Liver (tissue), 9 donors: Measurements from ENCODE around the gene CAV2. TPM values are rescaled to one million over a fixed set of nuclear protein-coding genes. Genes with fewer than 3 reads are reported as not detected.

Experiments
- DNase-seq: peaks from one replicate; pipeline ENCODE4 v3.0.0-alpha.2; 2017; ENCODE audit warnings: low spot score
- H3K27ac ChIP-seq, 2 donors: one replicate each; pipeline ENCODE4 v1.7.0; 2013; ENCODE audit warnings: inconsistent platforms in 2 of 2, low read length in 2 of 2, control low read depth in 1 of 2, low read depth in 1 of 2, mild to moderate bottlenecking in 1 of 2
- H3K27me3 ChIP-seq, 4 donors: one replicate each; pipeline versions ENCODE4 v1.6.1 to v1.7.0; 2013; ENCODE audit warnings: low read length in 3 of 4, inconsistent platforms in 1 of 4, mild to moderate bottlenecking in 1 of 4, moderate library complexity in 1 of 4; ENCODE audit not compliant: control insufficient read depth in 4 of 4, insufficient read depth in 4 of 4
- H3K36me3 ChIP-seq, 4 donors: one replicate each; pipeline versions ENCODE4 v1.6.1 to v1.7.0; 2013; ENCODE audit warnings: low read length in 3 of 4, mild to moderate bottlenecking in 3 of 4, low read depth in 1 of 4, moderate library complexity in 1 of 4; ENCODE audit not compliant: control insufficient read depth in 4 of 4, insufficient read depth in 3 of 4
- H3K4me1 ChIP-seq, 4 donors: one replicate each; pipeline versions ENCODE4 v1.6.1 to v1.7.0; 2013; ENCODE audit warnings: low read length in 3 of 4, mild to moderate bottlenecking in 3 of 4, moderate library complexity in 1 of 4; ENCODE audit not compliant: control insufficient read depth in 4 of 4, insufficient read depth in 4 of 4
- H3K4me3 ChIP-seq, 3 donors: one replicate each; pipeline versions ENCODE4 v1.6.1 to v1.7.0; 2013; ENCODE audit warnings: low read length in 3 of 3, control low read depth in 1 of 3, low read depth in 1 of 3, mild to moderate bottlenecking in 1 of 3
- H3K9ac ChIP-seq, 2 donors: one replicate each; pipeline ENCODE4 v1.7.0; 2013; ENCODE audit warnings: low read length in 2 of 2, mild to moderate bottlenecking in 2 of 2, moderate library complexity in 2 of 2, control low read depth in 1 of 2, low read depth in 1 of 2
- H3K9me3 ChIP-seq, 4 donors: one replicate each; pipeline versions ENCODE4 v1.6.1 to v1.7.0; 2013; ENCODE audit warnings: low read length in 3 of 4; ENCODE audit not compliant: control insufficient read depth in 4 of 4
- ATF3 ChIP-seq: IDR thresholded peaks from 2 replicates; pipeline ENCODE4 v1.6.1; 2016; ENCODE audit warnings: antibody characterized with exemption
- CTCF ChIP-seq: fragments of 150-350 bp; IDR thresholded peaks from 2 replicates; pipeline ENCODE4 v1.5.1; 2017; ENCODE audit warnings: improper control_type of control experiment, low read depth, low read length; ENCODE audit not compliant: missing input control
- EGR1 ChIP-seq, 2 donors: IDR thresholded peaks; 2 replicates each; pipeline ENCODE4 v1.6.1; 2016 to 2018; ENCODE audit warnings: antibody characterized with exemption in 2 of 2, low read depth in 2 of 2
- FOXA2 ChIP-seq: IDR thresholded peaks from 2 replicates; pipeline ENCODE4 v1.6.1; 2016; ENCODE audit warnings: antibody characterized with exemption
- HNF4G ChIP-seq: IDR thresholded peaks from 2 replicates; pipeline ENCODE4 v1.6.1; 2016; ENCODE audit warnings: antibody characterized with exemption
- MAX ChIP-seq: IDR thresholded peaks from 2 replicates; pipeline ENCODE4 v1.6.1; 2016; ENCODE audit warnings: antibody characterized with exemption
- RXRA ChIP-seq, 2 donors: IDR thresholded peaks; 2 replicates each; pipeline ENCODE4 v1.6.1; 2017 to 2018; ENCODE audit warnings: antibody characterized with exemption in 2 of 2, mild to moderate bottlenecking in 1 of 2
- SP1 ChIP-seq: IDR thresholded peaks from 2 replicates; pipeline ENCODE4 v1.6.1; 2018; ENCODE audit warnings: antibody characterized with exemption, mild to moderate bottlenecking
- TAF1 ChIP-seq: conservative IDR thresholded peaks from 2 replicates; pipeline ENCODE4 v1.6.1; 2016; ENCODE audit warnings: antibody characterized with exemption, mild to moderate bottlenecking
- YY1 ChIP-seq: IDR thresholded peaks from 2 replicates; pipeline ENCODE4 v1.6.1; 2016; ENCODE audit warnings: antibody characterized with exemption, mild to moderate bottlenecking
- ZBTB33 ChIP-seq: IDR thresholded peaks from 2 replicates; pipeline ENCODE4 v1.6.1; 2016; ENCODE audit warnings: antibody characterized with exemption
- WGBS: extraction: QIAGEN DNeasy Blood & Tissue Kit; methylation state at CpG from one replicate; pipeline ENCODE4 v1.1.7; 2013; 5-methylcytosine and 5-hydroxymethylcytosine counted together
- polyA plus RNA-seq, 2 donors: library from polyadenylated mRNA; stranded (reverse) in 1 of 2; unstranded in 1 of 2; fragments of 200-250 nt in 1 of 2; fragments of >200 nt in 1 of 2; fragmentation: Nextera tagmentation in 1 of 2; extraction: Ambion mirVana in 1 of 2; gene quantifications; one replicate each; pipeline versions ENCODE4 v1.2.1 to v1.2.3, GENCODE V29; 2013 to 2015
- total RNA-seq, 2 donors: library from RNA; depleted of rRNA; stranded (reverse); fragments of >200 nt; gene quantifications; one replicate each; pipeline ENCODE4 v1.2.3, GENCODE V29; 2014
- donor health status: healthy.
- donor health status: healthy.
- donor health status: healthy.
- donor health status: healthy.
- donor health status: healthy.

CAV2 gene
- total and polyA plus RNA-seq, 4 donors, result 6.8 to 29.7 (median 19.9) TPM

- no peaks in the 10 kb centered on the region for H3K9me3 ChIP-seq
- peaks cover 0 to 7% (median 1%) of the 10 kb centered on the region in 4 donors for H3K36me3 ChIP-seq
- TF ChIP-seq FOXA2, result no peak
- TF ChIP-seq CTCF, result no peak
- TF ChIP-seq ATF3, result no peak
- TF ChIP-seq HNF4G, result no peak
- no peak for TF ChIP-seq TAF1
- no peak for TF ChIP-seq YY1
- TF ChIP-seq RXRA (IDR thresholded peaks at IDR 0.05), result no peak
- no peak for TF ChIP-seq SP1
- H3K4me3 ChIP-seq, result no peak overlapping the region
- 87% methylated on average over 7 of the region's 7 CpGs for WGBS
- no peak overlapping the region for H3K9ac ChIP-seq
- no peaks in the 10 kb centered on the region for H3K27me3 ChIP-seq
- H3K4me1 ChIP-seq, result peaks cover 0 to 14% (median 8%) of the 10 kb centered on the region in 4 donors
- DNase-seq, result no peak
- H3K27ac ChIP-seq, result no peak overlapping the region
Measured at GRCh38 chr7:116509982-116510579, 10.5 kb downstream of the CAV2 start.

GRCh38 chr7:116510795-116511194, 11.3 kb downstream of the CAV2 start:
- Histone ChIP-seq H3K27ac (peak overlapping the region; percentile 90 to 93), H3K4me3 (no peak overlapping the region), H3K9ac (no peak overlapping the region), H3K36me3 (peaks cover 0 to 7% (median 1%) of the 10 kb centered on the region in 4 donors), H3K4me1 (peaks cover 0 to 14% (median 8%) of the 10 kb centered on the region in 4 donors), H3K27me3 (no peaks in the 10 kb centered on the region), H3K9me3 (no peaks in the 10 kb centered on the region)
- TF ChIP-seq HNF4G, result no peak
- no peak for TF ChIP-seq EGR1 (IDR thresholded peaks at IDR 0.05; ENCODE audit: low read depth in 2 of 2)
- TF ChIP-seq FOXA2, result no peak
- TF ChIP-seq CTCF, result no peak
- TF ChIP-seq YY1, result no peak
- no peak for TF ChIP-seq ZBTB33
- no peak for TF ChIP-seq ATF3
- TF ChIP-seq MAX, result no peak
- DNase-seq, result no peak
